ENCODE results near the gene UTS2R.
"Not testable (repeated sequence)": the region's sequence is repeated elsewhere in the genome, so short reads cannot be mapped to it uniquely, and the experiment has no call there.

Gene UTS2R

DNA sequence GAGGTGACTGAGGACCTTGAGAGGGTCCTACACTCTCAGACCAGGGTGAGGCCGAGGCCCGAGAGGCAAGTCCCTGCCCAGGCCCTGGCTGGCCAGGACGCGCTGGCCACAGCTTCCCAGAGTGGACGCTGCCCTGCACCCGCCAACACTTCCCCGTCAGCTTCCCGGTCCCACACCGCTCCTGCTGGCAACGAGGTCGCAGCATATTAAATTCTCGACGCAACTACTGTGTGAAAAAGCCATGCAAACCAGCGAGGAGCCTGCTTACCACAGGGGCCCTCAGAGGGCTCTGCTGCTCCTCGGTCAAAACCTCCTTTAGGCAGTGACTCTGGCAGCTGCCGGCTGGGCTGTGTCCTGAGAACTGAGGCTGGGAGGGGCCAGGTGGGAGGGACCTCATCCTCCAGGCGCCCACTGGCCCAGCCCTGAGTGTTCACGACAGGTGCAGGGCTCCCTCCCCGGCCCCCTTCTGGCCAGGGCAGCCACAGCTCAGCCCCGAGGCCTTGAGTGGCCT lies 14.7 kb upstream of the UTS2R start:
- H3K27ac ChIP-seq (ENCODE audit: low read length): no peak overlapping the region
- peaks cover 20 to 23% of the 10 kb centered on the region in 2 donors for H3K27me3 ChIP-seq (ENCODE audit: control insufficient read depth in 1 of 2, insufficient read depth in 2 of 2, low read length in 2 of 2)
- no peaks in the 10 kb centered on the region for H3K9me3 ChIP-seq (ENCODE audit: control insufficient read depth in 2 of 2, low read length in 2 of 2)
- H3K36me3 ChIP-seq (ENCODE audit: control insufficient read depth in 2 of 2, insufficient read depth in 2 of 2, low read length in 2 of 2): no peaks in the 10 kb centered on the region
- H3K4me3 ChIP-seq (ENCODE audit: low read length in 2 of 2): no peak overlapping the region
- peaks cover 5% of the 10 kb centered on the region for H3K4me1 ChIP-seq (ENCODE audit: control insufficient read depth, insufficient read depth, low read length)
- H3K9ac ChIP-seq (ENCODE audit: low read length in 2 of 2): no peak overlapping the region

DNA sequence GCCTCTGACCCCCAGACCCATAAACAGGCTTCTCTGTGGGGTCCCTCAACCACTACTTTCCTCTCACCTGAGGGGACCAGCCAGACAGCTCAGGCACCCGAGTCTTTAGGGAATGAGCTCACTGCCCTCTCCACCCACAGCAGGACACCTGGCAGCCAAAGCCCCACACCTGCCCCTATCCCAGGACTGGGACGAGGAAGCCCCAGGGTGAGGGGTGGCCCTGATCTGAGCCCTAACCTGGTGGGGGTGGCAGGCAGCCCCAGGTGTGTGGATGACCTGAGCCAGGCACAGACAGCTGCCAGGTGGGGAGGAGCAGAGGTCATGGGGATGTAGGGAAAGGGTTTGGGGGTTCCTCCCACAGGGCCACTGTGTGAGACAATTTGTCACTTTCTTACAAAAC lies 14.2 kb upstream of the UTS2R start:
- no peaks in the 10 kb centered on the region for H3K9me3 ChIP-seq (ENCODE audit: control insufficient read depth in 2 of 2, low read length in 2 of 2)
- no peak overlapping the region for H3K27ac ChIP-seq (ENCODE audit: low read length)
- no peak overlapping the region for H3K9ac ChIP-seq (ENCODE audit: low read length in 2 of 2)
- peaks cover 20 to 23% of the 10 kb centered on the region in 2 donors for H3K27me3 ChIP-seq (ENCODE audit: control insufficient read depth in 1 of 2, insufficient read depth in 2 of 2, low read length in 2 of 2)
- peaks cover 2% of the 10 kb centered on the region for H3K4me1 ChIP-seq (ENCODE audit: control insufficient read depth, insufficient read depth, low read length)
- H3K36me3 ChIP-seq (ENCODE audit: control insufficient read depth in 2 of 2, insufficient read depth in 2 of 2, low read length in 2 of 2): no peaks in the 10 kb centered on the region
- no peak overlapping the region for H3K4me3 ChIP-seq (ENCODE audit: low read length in 2 of 2)

- H3K27me3 ChIP-seq (ENCODE audit: control insufficient read depth in 1 of 2, insufficient read depth in 2 of 2, low read length in 2 of 2): peaks cover 18 to 23% of the 10 kb centered on the region in 2 donors
- H3K4me1 ChIP-seq (ENCODE audit: control insufficient read depth, insufficient read depth, low read length): peaks cover 2% of the 10 kb centered on the region
- no peak within 1 kb of the TSS for H3K27ac ChIP-seq (ENCODE audit: low read length)
- H3K36me3 ChIP-seq (ENCODE audit: control insufficient read depth in 2 of 2, insufficient read depth in 2 of 2, low read length in 2 of 2): no peaks in the 10 kb centered on the region
- H3K4me3 ChIP-seq (ENCODE audit: low read length in 2 of 2): no peak within 1 kb of the TSS
- H3K9ac ChIP-seq (ENCODE audit: low read length in 2 of 2): no peak within 1 kb of the TSS
- no peaks in the 10 kb centered on the region for H3K9me3 ChIP-seq (ENCODE audit: control insufficient read depth in 2 of 2, low read length in 2 of 2)
Observed at GRCh38 chr17:82358465-82359350, 12.9 kb upstream of the UTS2R start, which contains the start of gene TEX19. Gene TEX19 (plus strand): TSS chr17:82359247. CDS start chr17:82362151, 2,904 bp downstream.

DNA sequence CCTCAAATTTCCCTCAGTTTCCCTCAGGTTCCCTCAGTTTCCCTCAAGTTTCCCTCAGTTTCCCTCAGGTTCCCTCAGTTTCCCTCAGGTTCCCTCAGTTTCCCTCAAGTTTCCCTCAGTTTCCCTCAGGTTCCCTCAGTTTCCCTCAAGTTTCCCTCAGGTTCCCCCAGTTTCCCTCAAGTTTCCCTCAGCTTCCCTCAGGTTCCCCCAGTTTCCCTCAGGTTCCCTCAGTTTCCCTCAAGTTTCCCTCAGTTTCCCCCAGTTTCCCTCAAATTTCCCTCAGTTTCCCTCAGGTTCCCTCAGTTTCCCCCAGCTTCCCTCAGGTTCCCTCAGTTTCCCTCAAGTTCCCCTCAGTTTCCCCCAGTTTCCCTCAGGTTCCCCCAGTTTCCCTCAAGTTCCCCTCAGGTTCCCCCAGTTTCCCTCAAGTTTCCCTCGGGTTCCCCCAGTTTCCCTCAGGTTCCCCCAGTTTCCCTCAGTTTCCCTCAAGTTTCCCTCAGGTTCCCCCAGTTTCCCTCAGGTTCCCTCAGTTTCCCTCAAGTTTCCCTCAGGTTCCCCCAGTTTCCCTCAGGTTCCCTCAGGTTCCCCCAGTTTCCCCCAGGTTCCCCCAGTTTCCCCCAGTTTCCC lies 12.0 kb upstream of the UTS2R start:
- H3K9me3 ChIP-seq (ENCODE audit: control insufficient read depth in 2 of 2, low read length in 2 of 2); H3K9ac ChIP-seq (ENCODE audit: low read length in 2 of 2); H3K4me3 ChIP-seq (ENCODE audit: low read length in 2 of 2); H3K4me1 ChIP-seq (ENCODE audit: control insufficient read depth, insufficient read depth, low read length); H3K36me3 ChIP-seq (ENCODE audit: control insufficient read depth in 2 of 2, insufficient read depth in 2 of 2, low read length in 2 of 2); H3K27ac ChIP-seq (ENCODE audit: low read length): not testable (repeated sequence)
- H3K27me3 ChIP-seq (ENCODE audit: control insufficient read depth in 1 of 2, insufficient read depth in 2 of 2, low read length in 2 of 2): peaks cover 16 to 23% of the 10 kb centered on the region in 2 donors

- no peak overlapping the region for H3K27ac ChIP-seq (ENCODE audit: low read length)
- no peak overlapping the region for H3K9ac ChIP-seq (ENCODE audit: low read length in 2 of 2)
- peaks cover 8 to 11% of the 10 kb centered on the region in 2 donors for H3K27me3 ChIP-seq (ENCODE audit: control insufficient read depth in 1 of 2, insufficient read depth in 2 of 2, low read length in 2 of 2)
- no peak overlapping the region for H3K4me3 ChIP-seq (ENCODE audit: low read length in 2 of 2)
- H3K9me3 ChIP-seq (ENCODE audit: control insufficient read depth in 2 of 2, low read length in 2 of 2): no peaks in the 10 kb centered on the region
- H3K36me3 ChIP-seq (ENCODE audit: control insufficient read depth in 2 of 2, insufficient read depth in 2 of 2, low read length in 2 of 2): no peaks in the 10 kb centered on the region
- H3K4me1 ChIP-seq (ENCODE audit: control insufficient read depth, insufficient read depth, low read length): peaks cover 2% of the 10 kb centered on the region
Observed at GRCh38 chr17:82361885-82362633, 9.5 kb upstream of the UTS2R start.

DNA sequence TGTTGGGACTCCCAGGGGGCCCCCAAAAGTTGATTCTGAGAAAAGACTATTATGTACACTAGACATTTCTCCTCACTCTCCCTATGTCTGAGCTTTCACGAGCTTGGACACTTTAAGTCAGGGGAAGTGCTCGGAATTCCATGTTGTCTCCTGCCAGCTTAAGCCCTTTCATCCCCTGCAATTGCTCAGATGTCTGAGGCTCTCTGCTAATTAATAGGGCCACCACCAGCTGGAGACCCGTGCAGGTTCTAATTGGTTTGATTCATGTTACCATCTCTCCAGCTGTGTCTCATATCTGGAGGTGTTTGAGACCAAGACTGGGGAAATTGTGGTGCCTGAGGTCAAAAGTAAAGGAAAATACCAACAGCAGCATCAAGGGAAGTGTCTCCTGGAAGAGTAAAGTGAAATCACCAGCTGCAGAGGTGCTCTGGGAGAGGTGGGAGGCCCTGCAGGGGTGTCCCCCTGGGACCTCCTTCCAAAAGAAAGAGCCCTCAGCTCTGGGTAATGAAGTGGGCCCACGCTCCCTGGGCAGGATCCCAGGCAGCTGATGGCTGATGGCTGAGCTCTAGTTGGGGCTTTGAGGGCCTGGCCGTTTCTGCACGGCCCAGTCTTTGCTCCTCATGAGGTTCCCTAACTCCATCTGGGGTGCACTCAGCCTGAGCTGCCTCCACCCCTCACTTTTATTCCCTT lies 5.8 kb upstream of the UTS2R start:
- Histone ChIP-seq H3K9me3 (ENCODE audit: control insufficient read depth in 2 of 2, low read length in 2 of 2) (no peaks in the 10 kb centered on the region), H3K9ac (ENCODE audit: low read length in 2 of 2) (no peak overlapping the region), H3K36me3 (ENCODE audit: control insufficient read depth in 2 of 2, insufficient read depth in 2 of 2, low read length in 2 of 2) (no peaks in the 10 kb centered on the region), H3K4me3 (ENCODE audit: low read length in 2 of 2) (no peak overlapping the region), H3K4me1 (ENCODE audit: control insufficient read depth, insufficient read depth, low read length) (peaks cover 6% of the 10 kb centered on the region), H3K27ac (ENCODE audit: low read length) (no peak overlapping the region), H3K27me3 (ENCODE audit: control insufficient read depth in 1 of 2, insufficient read depth in 2 of 2, low read length in 2 of 2) (peaks cover 8% of the 10 kb centered on the region in 2 donors)

- Histone ChIP-seq H3K4me1 (ENCODE audit: control insufficient read depth, insufficient read depth, low read length) (peaks cover 16% of the 10 kb centered on the region), H3K9ac (ENCODE audit: low read length in 2 of 2) (no peak overlapping the region), H3K4me3 (ENCODE audit: low read length in 2 of 2) (no peak overlapping the region), H3K9me3 (ENCODE audit: control insufficient read depth in 2 of 2, low read length in 2 of 2) (no peaks in the 10 kb centered on the region), H3K27me3 (ENCODE audit: control insufficient read depth in 1 of 2, insufficient read depth in 2 of 2, low read length in 2 of 2) (peaks cover 14 to 18% of the 10 kb centered on the region in 2 donors), H3K36me3 (ENCODE audit: control insufficient read depth in 2 of 2, insufficient read depth in 2 of 2, low read length in 2 of 2) (no peaks in the 10 kb centered on the region), H3K27ac (ENCODE audit: low read length) (no peak overlapping the region)
Observed at GRCh38 chr17:82366749-82367148, 4.8 kb upstream of the UTS2R start.

GRCh38 chr17:82367724-82368524 lies 3.6 kb upstream of the UTS2R start:
- Histone ChIP-seq H3K4me1 (ENCODE audit: control insufficient read depth, insufficient read depth, low read length) (peaks cover 18% of the 10 kb centered on the region), H3K36me3 (ENCODE audit: control insufficient read depth in 2 of 2, insufficient read depth in 2 of 2, low read length in 2 of 2) (no peaks in the 10 kb centered on the region), H3K27me3 (ENCODE audit: control insufficient read depth in 1 of 2, insufficient read depth in 2 of 2, low read length in 2 of 2) (peaks cover 22 to 28% of the 10 kb centered on the region in 2 donors), H3K4me3 (ENCODE audit: low read length in 2 of 2) (no peak overlapping the region), H3K9me3 (ENCODE audit: control insufficient read depth in 2 of 2, low read length in 2 of 2) (no peaks in the 10 kb centered on the region), H3K27ac (ENCODE audit: low read length) (no peak overlapping the region), H3K9ac (ENCODE audit: low read length in 2 of 2) (no peak overlapping the region)

DNA sequence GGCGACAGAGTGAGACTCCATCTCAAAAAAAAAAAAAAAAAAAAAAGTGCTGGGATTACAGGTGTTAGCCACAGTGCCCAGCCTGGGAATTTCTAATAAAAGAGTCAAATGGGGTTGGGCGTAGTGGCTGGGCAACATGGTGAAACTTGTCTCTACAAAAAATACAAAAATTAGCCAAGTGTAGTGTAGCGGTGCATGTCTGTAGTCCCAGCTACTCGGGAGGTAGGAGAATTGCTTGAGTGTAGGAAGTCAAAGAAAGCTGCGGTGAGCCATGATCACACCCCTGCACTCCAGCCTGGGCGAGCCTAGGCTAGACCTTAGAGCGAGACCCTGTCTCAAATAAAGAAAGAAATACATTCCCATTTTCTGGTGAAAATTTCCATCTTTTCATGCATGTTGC lies 2.4 kb upstream of the UTS2R start:
- Histone ChIP-seq H3K9me3 (ENCODE audit: control insufficient read depth in 2 of 2, low read length in 2 of 2) (no peaks in the 10 kb centered on the region), H3K4me1 (ENCODE audit: control insufficient read depth, insufficient read depth, low read length) (peaks cover 18% of the 10 kb centered on the region), H3K27ac (ENCODE audit: low read length) (no peak overlapping the region), H3K27me3 (ENCODE audit: control insufficient read depth in 1 of 2, insufficient read depth in 2 of 2, low read length in 2 of 2) (peaks cover 22 to 29% of the 10 kb centered on the region in 2 donors), H3K4me3 (ENCODE audit: low read length in 2 of 2) (no peak overlapping the region), H3K36me3 (ENCODE audit: control insufficient read depth in 2 of 2, insufficient read depth in 2 of 2, low read length in 2 of 2) (no peaks in the 10 kb centered on the region), H3K9ac (ENCODE audit: low read length in 2 of 2) (no peak overlapping the region)
